OCI-LY3 (cell line): ENCODE data around the gene TTYH3.

Experiments
- H2AFZ ChIP-seq: fragments of 200-600, 300-600 bp; shearing (Covaris generic); 2 replicates; pipeline ENCODE4 v1.6.0; 2014; ENCODE audit warnings: antibody characterized with exemption, low read depth, low read length
- H3K27ac ChIP-seq: fragments of 200-600, 300-600 bp; sonication (generic); 2 replicates; pipeline ENCODE4 v1.5.1; 2014; ENCODE audit warnings: mild to moderate bottlenecking, low read length, moderate library complexity, mixed read lengths
- H3K27me3 ChIP-seq: fragments of 200-600, 300-600 bp; sonication (generic); 2 replicates; pipeline ENCODE4 v1.6.1; 2014; ENCODE audit warnings: low read depth, low read length, mixed read lengths
- H3K36me3 ChIP-seq: fragments of 200-600, 300-600 bp; sonication (generic); replicated peaks from 2 replicates; pipeline ENCODE3; 2014; ENCODE audit warnings: low read depth, low read length, mixed read lengths
- H3K4me1 ChIP-seq: fragments of 300-600, 200-600 bp; sonication (generic); 2 replicates; pipeline ENCODE4 v1.6.1; 2014; ENCODE audit warnings: low read length, mixed read lengths
- H3K4me2 ChIP-seq: fragments of 200-600, 300-600 bp; sonication (generic); 2 replicates; pipeline ENCODE4 v1.6.1; 2014; ENCODE audit warnings: low read length, mixed read lengths
- H3K4me3 ChIP-seq: fragments of 300-600, 200-600 bp; sonication (generic); 2 replicates; pipeline ENCODE4 v1.5.1; 2014; ENCODE audit warnings: antibody characterized with exemption, mild to moderate bottlenecking, low read length, moderate library complexity
- H3K79me2 ChIP-seq: fragments of 300-600, 200-600 bp; shearing (Covaris generic); 2 replicates; pipeline ENCODE4 v1.6.1; 2014; ENCODE audit warnings: mild to moderate bottlenecking, low read length, mixed read lengths
- H3K9ac ChIP-seq: fragments of 300-600, 200-600 bp; shearing (Covaris generic); 2 replicates; pipeline ENCODE4 v1.6.0; 2014; ENCODE audit warnings: mild to moderate bottlenecking, low read length, moderate library complexity
- H3K9me3 ChIP-seq: fragments of 200-600, 300-600 bp; shearing (Covaris generic); 2 replicates; pipeline ENCODE4 v1.6.1; 2014; ENCODE audit warnings: low read length, mixed read lengths; ENCODE audit not compliant: insufficient read depth
- H4K20me1 ChIP-seq: fragments of 200-600, 300-600 bp; sonication (generic); 2 replicates; pipeline ENCODE4 v1.6.1; 2016; ENCODE audit warnings: low read length, mixed read lengths; ENCODE audit not compliant: insufficient read depth
- EZH2phosphoT487 ChIP-seq: fragments of 200-600 bp; shearing (Covaris generic); IDR thresholded peaks from 2 replicates; pipeline ENCODE4 v1.6.1; 2018; ENCODE audit warnings: antibody characterized with exemption, mixed run types, low read depth
- TF ChIP-seq, protein P1 (sequence below): fragments of 200-600, 300-600 bp; sonication (generic); IDR thresholded peaks from 2 replicates; pipeline ENCODE4 v1.5.1; 2014; ENCODE audit warnings: antibody characterized with exemption, low read length, low read depth

TTYH3 gene

DNA sequence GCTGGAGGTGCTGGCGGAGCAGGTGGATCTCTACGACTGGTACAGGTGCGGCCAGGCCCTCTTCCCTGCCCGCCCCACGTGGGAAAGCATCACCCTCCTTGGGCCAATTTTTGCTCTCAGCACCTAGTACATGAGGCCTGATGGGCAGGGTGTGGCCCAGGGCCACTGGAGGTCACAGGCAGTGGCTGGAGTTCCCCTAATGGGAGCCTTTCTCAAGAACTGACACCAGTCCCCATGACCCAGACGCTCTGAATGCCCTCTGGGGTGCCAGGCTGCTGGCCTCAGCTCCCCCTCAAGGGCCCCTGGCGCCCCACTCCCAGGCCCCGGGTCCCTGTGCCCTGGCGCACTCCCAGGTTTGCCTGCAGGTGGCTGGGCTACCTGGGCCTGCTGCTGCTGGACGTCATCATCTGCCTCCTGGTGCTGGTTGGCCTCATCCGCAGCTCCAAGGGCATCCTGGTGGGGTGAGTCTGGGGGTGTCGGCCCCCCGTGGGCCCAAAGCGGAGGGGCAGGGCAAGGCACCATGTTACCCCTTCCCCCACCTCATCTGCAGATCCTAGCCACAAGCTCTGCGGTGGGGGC is 15.9 kb downstream of the TTYH3 start:
- H4K20me1 ChIP-seq: no peaks in the 10 kb centered on the region
- no peaks in the 10 kb centered on the region for H3K36me3 ChIP-seq
- no peak overlapping the region for H3K9ac ChIP-seq
- no peaks in the 10 kb centered on the region for H3K79me2 ChIP-seq
- no peaks in the 10 kb centered on the region for H3K27me3 ChIP-seq
- no peak overlapping the region for H3K4me2 ChIP-seq
- no peak overlapping the region for H3K4me3 ChIP-seq
- H2AFZ ChIP-seq: no peak overlapping the region
- no peak overlapping the region for H3K27ac ChIP-seq
- H3K4me1 ChIP-seq: peaks cover 11% of the 10 kb centered on the region
- H3K9me3 ChIP-seq: no peaks in the 10 kb centered on the region
- TF ChIP-seq, protein P1, sequence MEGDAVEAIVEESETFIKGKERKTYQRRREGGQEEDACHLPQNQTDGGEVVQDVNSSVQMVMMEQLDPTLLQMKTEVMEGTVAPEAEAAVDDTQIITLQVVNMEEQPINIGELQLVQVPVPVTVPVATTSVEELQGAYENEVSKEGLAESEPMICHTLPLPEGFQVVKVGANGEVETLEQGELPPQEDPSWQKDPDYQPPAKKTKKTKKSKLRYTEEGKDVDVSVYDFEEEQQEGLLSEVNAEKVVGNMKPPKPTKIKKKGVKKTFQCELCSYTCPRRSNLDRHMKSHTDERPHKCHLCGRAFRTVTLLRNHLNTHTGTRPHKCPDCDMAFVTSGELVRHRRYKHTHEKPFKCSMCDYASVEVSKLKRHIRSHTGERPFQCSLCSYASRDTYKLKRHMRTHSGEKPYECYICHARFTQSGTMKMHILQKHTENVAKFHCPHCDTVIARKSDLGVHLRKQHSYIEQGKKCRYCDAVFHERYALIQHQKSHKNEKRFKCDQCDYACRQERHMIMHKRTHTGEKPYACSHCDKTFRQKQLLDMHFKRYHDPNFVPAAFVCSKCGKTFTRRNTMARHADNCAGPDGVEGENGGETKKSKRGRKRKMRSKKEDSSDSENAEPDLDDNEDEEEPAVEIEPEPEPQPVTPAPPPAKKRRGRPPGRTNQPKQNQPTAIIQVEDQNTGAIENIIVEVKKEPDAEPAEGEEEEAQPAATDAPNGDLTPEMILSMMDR: no peak
- no peak for TF ChIP-seq EZH2phosphoT487

DNA sequence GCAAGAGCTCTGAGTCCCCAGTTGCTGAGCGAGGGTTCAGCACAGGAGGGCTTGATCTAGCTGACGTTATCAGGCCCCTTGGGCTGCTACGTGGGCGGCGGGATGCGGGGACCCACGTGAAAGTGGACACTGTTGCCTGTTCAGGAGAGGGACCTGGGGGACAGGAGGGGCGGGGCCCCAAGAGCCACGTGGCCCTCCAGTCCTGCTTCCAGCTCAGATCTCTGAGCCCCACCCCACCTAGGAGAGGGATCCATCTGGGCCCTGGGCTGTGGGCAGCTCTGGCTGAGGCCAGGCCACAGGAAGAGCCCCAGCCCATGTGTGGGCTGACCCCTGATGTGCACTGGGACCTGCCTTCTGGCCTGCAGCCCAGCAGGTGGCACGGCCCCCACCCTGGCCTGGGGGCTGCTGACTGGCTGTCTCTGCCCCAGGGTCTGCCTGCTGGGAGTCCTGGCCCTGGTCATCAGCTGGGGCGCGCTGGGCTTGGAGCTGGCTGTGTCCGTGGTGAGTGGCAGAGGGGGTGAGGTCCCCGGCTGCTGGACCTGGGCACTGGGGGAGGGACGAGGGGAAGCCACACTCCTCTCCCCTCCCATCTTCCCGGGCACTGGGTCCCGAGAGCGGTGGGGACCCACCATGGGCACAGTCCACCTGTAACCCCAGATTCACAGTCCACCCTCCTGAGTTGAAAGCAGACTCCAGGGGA is 17.5 kb downstream of the TTYH3 start:
- TF ChIP-seq, protein P1: no peak
- TF ChIP-seq EZH2phosphoT487: no peak
- Histone ChIP-seq H3K27ac (no peak overlapping the region), H2AFZ (no peak overlapping the region), H3K4me1 (peaks cover 11% of the 10 kb centered on the region), H3K36me3 (no peaks in the 10 kb centered on the region), H3K9ac (no peak overlapping the region), H3K4me2 (no peak overlapping the region), H4K20me1 (no peaks in the 10 kb centered on the region), H3K27me3 (no peaks in the 10 kb centered on the region), H3K9me3 (no peaks in the 10 kb centered on the region), H3K4me3 (no peak overlapping the region), H3K79me2 (no peaks in the 10 kb centered on the region)

DNA sequence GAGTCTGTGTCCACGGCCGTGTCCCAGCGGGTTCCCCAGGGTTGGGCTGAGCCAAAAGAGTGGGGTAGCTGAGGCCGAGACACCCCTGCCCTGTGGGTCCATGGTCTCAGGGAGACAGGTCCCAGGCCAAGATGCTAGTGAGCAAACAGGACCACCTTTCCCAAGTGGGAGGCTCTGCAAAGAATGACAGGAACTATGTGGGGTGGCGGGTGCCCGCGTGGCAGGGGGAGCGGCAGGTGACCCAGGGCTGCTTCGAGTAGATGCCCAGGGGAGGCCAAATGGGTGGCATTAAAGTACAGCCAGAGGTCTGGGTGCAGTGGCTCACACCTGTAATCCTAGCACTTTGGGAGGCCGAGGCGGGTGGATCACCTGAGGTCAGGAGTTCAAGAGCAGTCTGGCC is 18.2 kb downstream of the TTYH3 start:
- Histone ChIP-seq H3K27ac (no peak overlapping the region), H3K79me2 (no peaks in the 10 kb centered on the region), H3K9ac (no peak overlapping the region), H3K27me3 (no peaks in the 10 kb centered on the region), H3K4me3 (no peak overlapping the region), H3K4me2 (no peak overlapping the region), H2AFZ (no peak overlapping the region), H4K20me1 (no peaks in the 10 kb centered on the region), H3K36me3 (no peaks in the 10 kb centered on the region), H3K9me3 (no peaks in the 10 kb centered on the region), H3K4me1 (peaks cover 7% of the 10 kb centered on the region)
- TF ChIP-seq, protein P1: no peak
- TF ChIP-seq EZH2phosphoT487: no peak

DNA sequence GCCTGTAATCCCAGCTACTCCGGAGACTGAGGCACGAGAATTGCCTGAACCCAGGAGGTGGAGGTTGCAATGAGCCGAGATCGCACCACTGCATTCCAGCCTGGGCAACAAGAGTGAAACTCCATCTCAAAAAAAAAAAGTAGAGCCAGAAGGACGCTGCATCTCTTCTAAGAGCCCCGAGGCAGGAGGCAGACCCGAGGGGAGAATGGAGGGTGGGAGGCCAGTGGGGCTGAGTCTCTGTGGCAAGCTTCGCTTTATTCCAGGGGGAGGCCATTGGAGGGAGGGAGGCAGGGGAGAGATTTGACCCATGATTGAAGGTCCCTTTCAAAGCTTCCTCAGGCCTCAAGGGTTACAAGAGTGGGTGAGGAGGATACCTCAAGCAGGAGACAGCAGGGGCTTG is 18.7 kb downstream of the TTYH3 start:
- H3K4me3 ChIP-seq: no peak overlapping the region
- H3K4me1 ChIP-seq: peaks cover 2% of the 10 kb centered on the region
- H3K79me2 ChIP-seq: no peaks in the 10 kb centered on the region
- no peak overlapping the region for H3K9ac ChIP-seq
- no peak overlapping the region for H3K27ac ChIP-seq
- no peaks in the 10 kb centered on the region for H3K9me3 ChIP-seq
- no peak overlapping the region for H2AFZ ChIP-seq
- H3K27me3 ChIP-seq: no peaks in the 10 kb centered on the region
- no peak overlapping the region for H3K4me2 ChIP-seq
- H3K36me3 ChIP-seq: no peaks in the 10 kb centered on the region
- TF ChIP-seq, protein P1: no peak
- TF ChIP-seq EZH2phosphoT487: no peak
- no peaks in the 10 kb centered on the region for H4K20me1 ChIP-seq
